Psoas muscle (tissue), 8 donors: ENCODE results near the gene MICU2. TPM values are rescaled to one million over a fixed set of nuclear protein-coding genes. Genes with fewer than 3 reads are reported as not detected.

ENCODE experiments used
- ATAC-seq, 4 donors: fragments of 200-7000 bp; cut with Tn5 transposase; one replicate each; pipeline ENCODE4 v1.9.1; 2020; ENCODE audit warnings: moderate library complexity in 3 of 4, mild to moderate bottlenecking in 2 of 4
- DNase-seq, 2 donors: peaks; one replicate each; pipeline ENCODE4 v3.0.0-alpha.2; 2020
- H3K27ac ChIP-seq: fragments of 200-600 bp; one replicate; pipeline ENCODE4 v1.8.0; 2022
- H3K27me3 ChIP-seq, 3 donors: fragments of 200-600 bp in 1 of 3; one replicate each; pipeline versions ENCODE4 v1.6.1 to v1.8.0; 2013 to 2022; ENCODE audit warnings: low read length in 2 of 3, mild to moderate bottlenecking in 2 of 3, moderate library complexity in 1 of 3; ENCODE audit not compliant: insufficient read depth in 3 of 3
- H3K36me3 ChIP-seq, 2 donors: fragments of 200-600 bp in 1 of 2; one replicate each; pipeline versions ENCODE4 v1.6.1 to v1.8.0; 2013 to 2022; ENCODE audit warnings: low read depth in 1 of 2, mild to moderate bottlenecking in 1 of 2, moderate library complexity in 1 of 2; ENCODE audit not compliant: insufficient read depth in 1 of 2
- H3K4me1 ChIP-seq: fragments of 200-600 bp; one replicate; pipeline ENCODE4 v1.8.0; 2022
- H3K4me3 ChIP-seq: fragments of 200-600 bp; one replicate; pipeline ENCODE4 v1.8.0; 2022; ENCODE audit warnings: mild to moderate bottlenecking
- H3K9me3 ChIP-seq: fragments of 200-600 bp; one replicate; pipeline ENCODE4 v1.8.0; 2022
- WGBS, 3 donors: extraction: QIAGEN DNeasy Blood & Tissue Kit; methylation state at CpG; one replicate each; pipeline versions ENCODE4 v1.1.6 to v1.1.7; 2013; 5-methylcytosine and 5-hydroxymethylcytosine counted together
- intact Hi-C, 2 donors: fragments of 100-400 bp; cut with DNase I; formaldehyde crosslinking; loops; one replicate each; pipeline versions ENCODE4 v1.11.0 to v1.14.2; 2022
- polyA plus RNA-seq, 3 donors: library from polyadenylated mRNA; stranded (reverse); fragments of 200-250 nt; gene quantifications; one replicate each; pipeline ENCODE4 v1.2.3, GENCODE V29; 2013
- total RNA-seq, 4 donors: library from RNA; stranded (reverse); fragmentation: NEBNext Ultra II Directional in 2 of 4; extraction: Animal tissue kit (Norgen Biotek cat#: 25700) in 2 of 4; gene quantifications; one replicate each; pipeline versions ENCODE4 v1.2.1 to v1.2.4, GENCODE V29; 2021 to 2023
- TF ChIP-seq, protein P1 (sequence below): fragments of 200-600 bp; IDR thresholded peaks from one replicate; pipeline ENCODE4 v1.8.0; 2022; ENCODE audit warnings: antibody characterized with exemption
- donor health status: healthy with polysubstance abuse.
- donor health status: DM: no; HTN: no; CAD: no; lungs with moderate emphysema.
- donor health status: Bipolar disorder and iron deficiency.
- donor health status: healthy.
- donor health status: DM: yes; HTN: yes; CAD: no.
- donor health status: DM: no; HTN: no; CAD: no.
- donor health status: DM: no; HTN: no; CAD: no.
- donor health status: DM: yes; HTN: yes; CAD: no.

The MICU2 gene
- total and polyA plus RNA-seq, 7 donors: 43.6 to 51.2 (median 44.9) TPM

DNA sequence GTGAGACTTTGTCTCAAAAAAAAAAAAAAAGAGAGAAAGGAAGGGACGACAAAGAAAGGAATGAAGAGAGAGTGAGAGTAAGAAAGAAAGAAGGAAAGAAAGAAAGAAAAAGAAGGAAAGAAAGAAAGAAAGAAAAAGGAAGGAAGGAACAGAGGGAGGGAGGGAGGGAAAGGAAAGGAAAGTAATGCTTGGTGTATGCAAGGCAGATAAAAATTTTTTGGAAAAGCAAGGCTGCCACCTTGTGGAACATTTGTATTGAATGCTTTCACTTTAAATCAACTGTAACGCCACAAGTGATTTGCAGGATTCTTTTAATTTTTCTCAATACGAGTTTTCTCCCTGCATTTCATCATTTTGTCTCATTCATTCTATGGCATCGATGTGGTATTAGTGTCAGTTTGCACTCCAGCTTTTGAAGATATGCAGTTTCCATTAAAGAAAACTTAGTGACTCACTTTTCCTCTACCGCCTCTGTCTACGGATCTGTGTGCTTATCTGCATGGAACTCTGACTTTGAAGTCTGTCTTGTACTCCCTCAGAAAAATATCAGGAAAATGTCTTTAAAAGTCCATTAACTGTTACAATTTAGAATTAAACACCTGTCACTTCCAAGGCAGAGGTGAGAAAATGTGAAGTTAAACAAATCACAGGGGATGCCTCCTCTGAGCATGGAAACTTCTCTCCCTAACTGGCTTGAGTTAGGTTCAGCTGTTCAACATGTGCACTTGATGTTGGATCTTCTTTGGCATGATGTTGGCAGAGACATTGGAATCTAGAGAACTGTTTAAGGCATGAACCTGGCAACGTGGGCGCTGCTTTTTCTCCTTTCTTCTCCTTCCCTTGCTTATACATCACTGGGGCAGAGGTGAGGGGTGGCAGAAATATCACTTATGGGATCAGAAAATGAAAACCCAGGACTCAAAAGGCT lies 124.8 kb downstream of the MICU2 start:
- H3K27me3 ChIP-seq: no peaks in the 10 kb centered on the region
- WGBS, 3 donors: 13 to 15% (median 14%) methylated on average over 8 of the region's 8 CpGs
- peak overlapping the region; percentile 74 for H3K27ac ChIP-seq
- no peak for DNase-seq
- H3K4me1 ChIP-seq: peaks cover 7% of the 10 kb centered on the region
- ATAC-seq: peak; percentile 36 to 66 (median 61)
- H3K4me3 ChIP-seq: peak overlapping the region; percentile 42
- no peaks in the 10 kb centered on the region for H3K36me3 ChIP-seq
- no peaks in the 10 kb centered on the region for H3K9me3 ChIP-seq
- intact Hi-C loops: loop anchor here (2.0 to 5.0 kb wide), 6 partner anchors 182 to 537 kb away; partner anchors contain the start of genes MRPL57 (in 1 of the 2) and SKA3 (in 1 of the 2)
- TF ChIP-seq, protein P1, sequence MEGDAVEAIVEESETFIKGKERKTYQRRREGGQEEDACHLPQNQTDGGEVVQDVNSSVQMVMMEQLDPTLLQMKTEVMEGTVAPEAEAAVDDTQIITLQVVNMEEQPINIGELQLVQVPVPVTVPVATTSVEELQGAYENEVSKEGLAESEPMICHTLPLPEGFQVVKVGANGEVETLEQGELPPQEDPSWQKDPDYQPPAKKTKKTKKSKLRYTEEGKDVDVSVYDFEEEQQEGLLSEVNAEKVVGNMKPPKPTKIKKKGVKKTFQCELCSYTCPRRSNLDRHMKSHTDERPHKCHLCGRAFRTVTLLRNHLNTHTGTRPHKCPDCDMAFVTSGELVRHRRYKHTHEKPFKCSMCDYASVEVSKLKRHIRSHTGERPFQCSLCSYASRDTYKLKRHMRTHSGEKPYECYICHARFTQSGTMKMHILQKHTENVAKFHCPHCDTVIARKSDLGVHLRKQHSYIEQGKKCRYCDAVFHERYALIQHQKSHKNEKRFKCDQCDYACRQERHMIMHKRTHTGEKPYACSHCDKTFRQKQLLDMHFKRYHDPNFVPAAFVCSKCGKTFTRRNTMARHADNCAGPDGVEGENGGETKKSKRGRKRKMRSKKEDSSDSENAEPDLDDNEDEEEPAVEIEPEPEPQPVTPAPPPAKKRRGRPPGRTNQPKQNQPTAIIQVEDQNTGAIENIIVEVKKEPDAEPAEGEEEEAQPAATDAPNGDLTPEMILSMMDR: peak; percentile 77

DNA sequence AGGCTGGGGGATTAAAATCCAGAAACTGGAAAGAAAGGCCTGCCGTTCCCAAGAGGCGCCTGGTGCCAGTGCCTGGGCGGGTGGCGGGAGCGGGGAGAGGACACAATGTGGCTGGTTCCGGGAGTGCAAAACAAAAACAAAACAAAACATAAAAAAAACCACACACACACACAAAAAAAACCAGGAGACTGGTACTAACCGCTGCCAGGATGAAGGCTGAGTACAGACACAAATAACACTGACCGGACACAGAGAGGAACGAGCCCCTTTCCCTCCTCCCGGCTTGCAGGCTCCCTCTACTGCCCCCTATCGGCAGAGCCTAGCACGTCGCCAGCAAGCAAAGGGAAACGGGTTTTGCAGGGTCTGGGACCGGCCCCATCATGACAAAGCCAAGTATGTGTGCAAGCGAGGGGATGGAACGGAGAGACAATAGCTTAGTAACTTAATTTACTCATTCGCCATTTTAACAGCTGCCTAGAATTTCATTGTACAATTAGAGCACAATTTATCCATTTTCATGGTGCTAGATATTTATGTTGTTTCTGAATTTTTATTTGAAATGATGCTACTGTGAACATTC lies 127.0 kb downstream of the MICU2 start:
- Histone ChIP-seq H3K27me3 (no peaks in the 10 kb centered on the region), H3K4me1 (peaks cover 7% of the 10 kb centered on the region), H3K9me3 (no peaks in the 10 kb centered on the region), H3K36me3 (no peaks in the 10 kb centered on the region), H3K27ac (no peak overlapping the region), H3K4me3 (peak overlapping the region; percentile 64)
- TF ChIP-seq, protein P1: peak; percentile 94
- WGBS, 3 donors: 1 to 4% (median 2%) methylated on average over 17 to 18 of the region's 18 CpGs
- ATAC-seq (peak; percentile 65 to 74 (median 67)), DNase-seq (peak; percentile 73 to 88)
- intact Hi-C loops: loop anchor here (5.0 kb wide), 4 partner anchors 180 to 535 kb away; partner anchors contain the start of genes MRPL57 (in 1 of the 2) and SKA3 (in 1 of the 2)

DNA sequence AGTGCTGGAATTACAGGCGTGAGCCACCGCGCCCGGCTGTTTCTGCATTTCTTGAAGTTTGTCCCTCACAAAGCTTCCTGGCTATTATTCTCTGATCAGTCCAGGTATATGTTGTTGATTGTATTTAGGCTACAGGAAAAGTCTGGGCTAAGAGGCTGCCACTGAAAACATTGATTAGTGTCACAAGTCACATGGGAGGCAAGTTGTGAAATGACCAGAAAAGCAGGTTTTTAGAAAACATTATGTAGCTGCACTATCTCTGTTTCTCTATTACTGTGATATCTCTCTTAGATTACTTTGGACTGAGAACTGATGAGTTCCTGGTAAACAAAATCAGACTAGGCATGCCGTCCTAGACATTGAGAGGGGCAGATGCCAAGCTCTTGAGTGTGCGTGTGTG lies 128.9 kb downstream of the MICU2 start:
- WGBS, 3 donors: 67 to 74% (median 74%) methylated on average over 6 of the region's 6 CpGs
- no peaks in the 10 kb centered on the region for H3K9me3 ChIP-seq
- H3K27me3 ChIP-seq: no peaks in the 10 kb centered on the region
- TF ChIP-seq, protein P1: no peak
- H3K4me1 ChIP-seq: peaks cover 7% of the 10 kb centered on the region
- H3K36me3 ChIP-seq: no peaks in the 10 kb centered on the region
- ATAC-seq (no peak), DNase-seq (no peak)
- no peak overlapping the region for H3K27ac ChIP-seq
- no peak overlapping the region for H3K4me3 ChIP-seq
- intact Hi-C loops: loop anchor here (5.0 kb wide), 4 partner anchors 178 to 533 kb away; partner anchors contain the start of genes MRPL57 (in 1 of the 2) and SKA3 (in 1 of the 2)

DNA sequence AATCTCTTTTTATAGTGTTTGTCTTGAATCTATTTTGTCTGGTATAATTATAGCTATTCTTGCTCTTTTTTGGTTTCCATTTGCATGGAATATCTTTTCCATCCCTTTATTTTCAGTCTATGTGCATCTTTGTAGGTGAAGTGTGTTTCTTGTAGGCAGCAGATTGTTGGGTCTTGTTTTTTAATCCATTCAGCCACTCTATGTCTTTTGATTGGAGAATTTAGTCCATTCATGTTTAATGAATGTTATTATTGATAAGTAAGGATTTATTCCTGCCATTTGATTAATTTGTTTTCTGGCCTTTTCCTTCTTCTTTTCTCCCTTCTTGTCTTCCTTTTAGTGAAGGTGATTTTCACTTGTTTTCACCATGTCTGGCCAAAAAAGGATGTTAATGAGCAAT lies 133.2 kb downstream of the MICU2 start:
- H3K9me3 ChIP-seq: no peaks in the 10 kb centered on the region
- DNase-seq (no peak), ATAC-seq (no peak)
- no peaks in the 10 kb centered on the region for H3K36me3 ChIP-seq
- intact Hi-C loops: no loop called here
- no peaks in the 10 kb centered on the region for H3K27me3 ChIP-seq
- TF ChIP-seq, protein P1: no peak
- no peak overlapping the region for H3K27ac ChIP-seq
- no peak overlapping the region for H3K4me3 ChIP-seq
- H3K4me1 ChIP-seq: no peaks in the 10 kb centered on the region
